ENCODE data around the gene WNK1.
"Not testable (repeated sequence)": the region's sequence is repeated elsewhere in the genome, so short reads cannot be mapped to it uniquely, and the experiment has no call there.

Gene WNK1

GRCh38 chr12:806200-806791 is 53.9 kb downstream of the WNK1 start:
- H3K9me3 ChIP-seq (ENCODE audit: control insufficient read depth in 2 of 2, low read length in 2 of 2), result no peaks in the 10 kb centered on the region
- H3K4me1 ChIP-seq (ENCODE audit: control insufficient read depth, insufficient read depth, low read length), result peaks cover 3% of the 10 kb centered on the region
- no peak overlapping the region for H3K9ac ChIP-seq (ENCODE audit: low read length in 2 of 2)
- no peaks in the 10 kb centered on the region for H3K36me3 ChIP-seq (ENCODE audit: control insufficient read depth in 2 of 2, insufficient read depth in 2 of 2, low read length in 2 of 2)
- H3K27ac ChIP-seq (ENCODE audit: low read length), result no peak overlapping the region
- H3K4me3 ChIP-seq (ENCODE audit: low read length in 2 of 2), result no peak overlapping the region
- H3K27me3 ChIP-seq (ENCODE audit: control insufficient read depth in 1 of 2, insufficient read depth in 2 of 2, low read length in 2 of 2), result no peaks in the 10 kb centered on the region

- Histone ChIP-seq H3K4me3 (ENCODE audit: low read length in 2 of 2) (no peak overlapping the region), H3K9me3 (ENCODE audit: control insufficient read depth in 2 of 2, low read length in 2 of 2) (no peaks in the 10 kb centered on the region), H3K36me3 (ENCODE audit: control insufficient read depth in 2 of 2, insufficient read depth in 2 of 2, low read length in 2 of 2) (no peaks in the 10 kb centered on the region), H3K27ac (ENCODE audit: low read length) (no peak overlapping the region), H3K9ac (ENCODE audit: low read length in 2 of 2) (no peak overlapping the region), H3K4me1 (ENCODE audit: control insufficient read depth, insufficient read depth, low read length) (no peaks in the 10 kb centered on the region), H3K27me3 (ENCODE audit: control insufficient read depth in 1 of 2, insufficient read depth in 2 of 2, low read length in 2 of 2) (no peaks in the 10 kb centered on the region)
These were observed 54.8 kb downstream of the WNK1 start for GRCh38 chr12:807041-807735.

GRCh38 chr12:810116-810515 is 57.7 kb downstream of the WNK1 start:
- H3K27ac ChIP-seq (ENCODE audit: low read length), result no peak overlapping the region
- no peaks in the 10 kb centered on the region for H3K27me3 ChIP-seq (ENCODE audit: control insufficient read depth in 1 of 2, insufficient read depth in 2 of 2, low read length in 2 of 2)
- H3K4me3 ChIP-seq (ENCODE audit: low read length in 2 of 2), result no peak overlapping the region
- peaks cover 0 to 2% of the 10 kb centered on the region in 2 donors for H3K36me3 ChIP-seq (ENCODE audit: control insufficient read depth in 2 of 2, insufficient read depth in 2 of 2, low read length in 2 of 2)
- no peaks in the 10 kb centered on the region for H3K9me3 ChIP-seq (ENCODE audit: control insufficient read depth in 2 of 2, low read length in 2 of 2)
- no peaks in the 10 kb centered on the region for H3K4me1 ChIP-seq (ENCODE audit: control insufficient read depth, insufficient read depth, low read length)
- H3K9ac ChIP-seq (ENCODE audit: low read length in 2 of 2), result no peak overlapping the region

GRCh38 chr12:810671-811415 is 58.5 kb downstream of the WNK1 start:
- Histone ChIP-seq H3K9ac (ENCODE audit: low read length in 2 of 2) (no peak overlapping the region), H3K9me3 (ENCODE audit: control insufficient read depth in 2 of 2, low read length in 2 of 2) (no peaks in the 10 kb centered on the region), H3K27me3 (ENCODE audit: control insufficient read depth in 1 of 2, insufficient read depth in 2 of 2, low read length in 2 of 2) (no peaks in the 10 kb centered on the region), H3K36me3 (ENCODE audit: control insufficient read depth in 2 of 2, insufficient read depth in 2 of 2, low read length in 2 of 2) (peaks cover 0 to 2% of the 10 kb centered on the region in 2 donors), H3K4me3 (ENCODE audit: low read length in 2 of 2) (no peak overlapping the region), H3K27ac (ENCODE audit: low read length) (no peak overlapping the region), H3K4me1 (ENCODE audit: control insufficient read depth, insufficient read depth, low read length) (no peaks in the 10 kb centered on the region)

GRCh38 chr12:812950-813349 is 60.6 kb downstream of the WNK1 start:
- Histone ChIP-seq H3K9me3 (ENCODE audit: control insufficient read depth in 2 of 2, low read length in 2 of 2) (no peaks in the 10 kb centered on the region), H3K4me3 (ENCODE audit: low read length in 2 of 2) (no peak overlapping the region), H3K9ac (ENCODE audit: low read length in 2 of 2) (no peak overlapping the region), H3K27me3 (ENCODE audit: control insufficient read depth in 1 of 2, insufficient read depth in 2 of 2, low read length in 2 of 2) (no peaks in the 10 kb centered on the region), H3K36me3 (ENCODE audit: control insufficient read depth in 2 of 2, insufficient read depth in 2 of 2, low read length in 2 of 2) (peaks cover 0 to 2% of the 10 kb centered on the region in 2 donors), H3K4me1 (ENCODE audit: control insufficient read depth, insufficient read depth, low read length) (no peaks in the 10 kb centered on the region), H3K27ac (ENCODE audit: low read length) (no peak overlapping the region)

GRCh38 chr12:817456-817855 is 65.1 kb downstream of the WNK1 start:
- not testable (repeated sequence) for H3K4me3 ChIP-seq (ENCODE audit: low read length in 2 of 2); H3K36me3 ChIP-seq (ENCODE audit: control insufficient read depth in 2 of 2, insufficient read depth in 2 of 2, low read length in 2 of 2); H3K27me3 ChIP-seq (ENCODE audit: control insufficient read depth in 1 of 2, insufficient read depth in 2 of 2, low read length in 2 of 2); H3K27ac ChIP-seq (ENCODE audit: low read length); H3K9me3 ChIP-seq (ENCODE audit: control insufficient read depth in 2 of 2, low read length in 2 of 2); H3K9ac ChIP-seq (ENCODE audit: low read length in 2 of 2); H3K4me1 ChIP-seq (ENCODE audit: control insufficient read depth, insufficient read depth, low read length)

GRCh38 chr12:817941-818600 is 65.7 kb downstream of the WNK1 start:
- peaks cover 0 to 2% of the 10 kb centered on the region in 2 donors for H3K36me3 ChIP-seq (ENCODE audit: control insufficient read depth in 2 of 2, insufficient read depth in 2 of 2, low read length in 2 of 2)
- no peaks in the 10 kb centered on the region for H3K4me1 ChIP-seq (ENCODE audit: control insufficient read depth, insufficient read depth, low read length)
- no peak overlapping the region for H3K4me3 ChIP-seq (ENCODE audit: low read length in 2 of 2)
- no peaks in the 10 kb centered on the region for H3K9me3 ChIP-seq (ENCODE audit: control insufficient read depth in 2 of 2, low read length in 2 of 2)
- H3K9ac ChIP-seq (ENCODE audit: low read length in 2 of 2), result no peak overlapping the region
- no peak overlapping the region for H3K27ac ChIP-seq (ENCODE audit: low read length)
- H3K27me3 ChIP-seq (ENCODE audit: control insufficient read depth in 1 of 2, insufficient read depth in 2 of 2, low read length in 2 of 2), result no peaks in the 10 kb centered on the region

GRCh38 chr12:818733-819132 is 66.4 kb downstream of the WNK1 start:
- Histone ChIP-seq H3K4me3 (ENCODE audit: low read length in 2 of 2) (no peak overlapping the region), H3K4me1 (ENCODE audit: control insufficient read depth, insufficient read depth, low read length) (no peaks in the 10 kb centered on the region), H3K36me3 (ENCODE audit: control insufficient read depth in 2 of 2, insufficient read depth in 2 of 2, low read length in 2 of 2) (peaks cover 0 to 2% of the 10 kb centered on the region in 2 donors), H3K27ac (ENCODE audit: low read length) (no peak overlapping the region), H3K9me3 (ENCODE audit: control insufficient read depth in 2 of 2, low read length in 2 of 2) (no peaks in the 10 kb centered on the region), H3K27me3 (ENCODE audit: control insufficient read depth in 1 of 2, insufficient read depth in 2 of 2, low read length in 2 of 2) (no peaks in the 10 kb centered on the region), H3K9ac (ENCODE audit: low read length in 2 of 2) (no peak overlapping the region)

- Histone ChIP-seq H3K36me3 (ENCODE audit: control insufficient read depth in 2 of 2, insufficient read depth in 2 of 2, low read length in 2 of 2) (no peaks in the 10 kb centered on the region), H3K27ac (ENCODE audit: low read length) (no peak overlapping the region), H3K4me1 (ENCODE audit: control insufficient read depth, insufficient read depth, low read length) (no peaks in the 10 kb centered on the region), H3K4me3 (ENCODE audit: low read length in 2 of 2) (no peak overlapping the region), H3K9ac (ENCODE audit: low read length in 2 of 2) (no peak overlapping the region), H3K27me3 (ENCODE audit: control insufficient read depth in 1 of 2, insufficient read depth in 2 of 2, low read length in 2 of 2) (no peaks in the 10 kb centered on the region), H3K9me3 (ENCODE audit: control insufficient read depth in 2 of 2, low read length in 2 of 2) (no peaks in the 10 kb centered on the region)
These were observed 68.0 kb downstream of the WNK1 start for GRCh38 chr12:820336-820735.

- Histone ChIP-seq H3K27ac (ENCODE audit: low read length) (no peak overlapping the region), H3K27me3 (ENCODE audit: control insufficient read depth in 1 of 2, insufficient read depth in 2 of 2, low read length in 2 of 2) (no peaks in the 10 kb centered on the region), H3K4me3 (ENCODE audit: low read length in 2 of 2) (no peak overlapping the region)
These were observed 70.8 kb downstream of the WNK1 start for GRCh38 chr12:823028-823698.

More at GRCh38 chr12:823028-823698, 70.8 kb downstream of the WNK1 start:
- H3K9me3 ChIP-seq (ENCODE audit: control insufficient read depth in 2 of 2, low read length in 2 of 2), result no peaks in the 10 kb centered on the region
- no peaks in the 10 kb centered on the region for H3K4me1 ChIP-seq (ENCODE audit: control insufficient read depth, insufficient read depth, low read length)
- H3K36me3 ChIP-seq (ENCODE audit: control insufficient read depth in 2 of 2, insufficient read depth in 2 of 2, low read length in 2 of 2), result peaks cover 0 to 5% of the 10 kb centered on the region in 2 donors
- no peak overlapping the region for H3K9ac ChIP-seq (ENCODE audit: low read length in 2 of 2)

Measured in stomach smooth muscle (tissue), 2 donors.